Thyroid gland (tissue), 4 donors: Measurements from ENCODE around the gene SLC25A21.

Experiments
- POLR2A ChIP-seq, 2 donors: fragments of 450-650 bp; IDR thresholded peaks; one replicate each; pipeline ENCODE4 v1.6.1; 2017; ENCODE audit warnings: antibody characterized with exemption in 2 of 2, mild to moderate bottlenecking in 2 of 2, moderate library complexity in 1 of 2
- TF ChIP-seq, protein P1 (sequence below), 6 experiments: fragments of 200-600 bp in 3 of 6; fragments of 450-650 bp in 3 of 6; sonication (generic) in 3 of 6; IDR thresholded peaks; one replicate each; pipeline ENCODE4 v1.5.1; 2016 to 2019; ENCODE audit warnings: antibody characterized with exemption in 6 of 6, mild to moderate bottlenecking in 2 of 6, inconsistent platforms in 1 of 6, moderate library complexity in 1 of 6

DNA sequence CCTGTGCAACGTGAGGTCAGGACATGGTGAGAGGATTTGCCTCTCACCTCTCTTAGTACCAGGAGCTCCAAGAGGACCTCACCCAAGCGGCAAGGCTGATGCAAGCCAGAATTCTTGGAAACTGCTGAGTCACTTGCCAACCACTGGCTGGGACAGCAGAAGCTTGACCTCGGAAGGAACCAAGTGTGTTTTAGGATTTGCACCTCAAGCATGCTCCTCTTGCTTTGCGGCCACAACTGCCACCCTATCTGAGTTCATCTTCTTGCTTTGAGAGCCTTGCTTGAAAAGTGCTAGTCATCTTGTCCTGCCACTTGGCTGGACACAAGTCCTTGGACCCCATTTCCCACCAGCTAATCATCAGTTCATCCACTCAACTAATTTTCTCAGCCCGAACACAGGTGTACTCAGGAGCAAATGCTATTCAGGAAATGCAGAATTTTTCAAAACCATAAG lies 195.8 kb downstream of the SLC25A21 start:
- TF ChIP-seq, protein P1, sequence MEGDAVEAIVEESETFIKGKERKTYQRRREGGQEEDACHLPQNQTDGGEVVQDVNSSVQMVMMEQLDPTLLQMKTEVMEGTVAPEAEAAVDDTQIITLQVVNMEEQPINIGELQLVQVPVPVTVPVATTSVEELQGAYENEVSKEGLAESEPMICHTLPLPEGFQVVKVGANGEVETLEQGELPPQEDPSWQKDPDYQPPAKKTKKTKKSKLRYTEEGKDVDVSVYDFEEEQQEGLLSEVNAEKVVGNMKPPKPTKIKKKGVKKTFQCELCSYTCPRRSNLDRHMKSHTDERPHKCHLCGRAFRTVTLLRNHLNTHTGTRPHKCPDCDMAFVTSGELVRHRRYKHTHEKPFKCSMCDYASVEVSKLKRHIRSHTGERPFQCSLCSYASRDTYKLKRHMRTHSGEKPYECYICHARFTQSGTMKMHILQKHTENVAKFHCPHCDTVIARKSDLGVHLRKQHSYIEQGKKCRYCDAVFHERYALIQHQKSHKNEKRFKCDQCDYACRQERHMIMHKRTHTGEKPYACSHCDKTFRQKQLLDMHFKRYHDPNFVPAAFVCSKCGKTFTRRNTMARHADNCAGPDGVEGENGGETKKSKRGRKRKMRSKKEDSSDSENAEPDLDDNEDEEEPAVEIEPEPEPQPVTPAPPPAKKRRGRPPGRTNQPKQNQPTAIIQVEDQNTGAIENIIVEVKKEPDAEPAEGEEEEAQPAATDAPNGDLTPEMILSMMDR (IDR thresholded peaks at IDR 0.05): no peak
- no peak for TF ChIP-seq POLR2A (IDR thresholded peaks at IDR 0.05)
